Measurements from ENCODE around the gene FBXW10B.
"Not testable (repeated sequence)": the region's sequence is repeated elsewhere in the genome, so short reads cannot be mapped to it uniquely, and the experiment has no call there.

The FBXW10B gene

GRCh38 chr17:15615850-15616249 is 3.7 kb downstream of the FBXW10B start:
- H3K4me1 ChIP-seq; in situ Hi-C loops (cut with MboI; ENCODE audit: low sequenced_read_pairs); H3K9me3 ChIP-seq; H3K4me3 ChIP-seq; H3K36me3 ChIP-seq (replicated peaks); DNase-seq (ENCODE audit: low spot score in 2 of 2); H3K27me3 ChIP-seq (ENCODE audit: low read depth): not testable (repeated sequence)

GRCh38 chr17:15613111-15613510 is 6.4 kb downstream of the FBXW10B start:
- H3K36me3 ChIP-seq (replicated peaks); DNase-seq (ENCODE audit: low spot score in 2 of 2); H3K4me1 ChIP-seq; H3K9me3 ChIP-seq; H3K27me3 ChIP-seq (ENCODE audit: low read depth); in situ Hi-C loops (cut with MboI; ENCODE audit: low sequenced_read_pairs); H3K4me3 ChIP-seq: not testable (repeated sequence)

DNA sequence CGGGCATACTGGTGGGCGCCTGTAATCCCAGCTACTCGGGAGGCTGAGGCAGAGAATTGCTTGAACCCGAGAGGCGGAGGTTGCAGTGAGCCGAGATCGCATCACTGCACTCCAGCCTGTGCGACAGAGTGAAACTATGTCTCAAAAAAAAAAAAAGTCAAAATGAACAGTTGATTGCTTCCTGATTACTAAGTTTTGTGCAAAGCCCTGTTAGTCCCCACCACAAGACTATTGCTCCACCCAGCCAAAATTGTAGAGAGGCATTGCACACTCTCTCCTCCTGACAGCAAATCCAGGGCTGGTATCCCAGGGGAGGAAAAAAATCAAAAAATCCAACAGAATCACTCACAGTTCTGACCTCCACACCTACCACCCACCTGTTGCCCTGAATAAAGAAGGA is 26.5 kb downstream of the FBXW10B start:
- H3K4me3 ChIP-seq; H3K9me3 ChIP-seq; H3K36me3 ChIP-seq (replicated peaks); H3K4me1 ChIP-seq; H3K27me3 ChIP-seq (ENCODE audit: low read depth); DNase-seq (ENCODE audit: low spot score in 2 of 2); in situ Hi-C loops (cut with MboI; ENCODE audit: low sequenced_read_pairs): not testable (repeated sequence)

DNA sequence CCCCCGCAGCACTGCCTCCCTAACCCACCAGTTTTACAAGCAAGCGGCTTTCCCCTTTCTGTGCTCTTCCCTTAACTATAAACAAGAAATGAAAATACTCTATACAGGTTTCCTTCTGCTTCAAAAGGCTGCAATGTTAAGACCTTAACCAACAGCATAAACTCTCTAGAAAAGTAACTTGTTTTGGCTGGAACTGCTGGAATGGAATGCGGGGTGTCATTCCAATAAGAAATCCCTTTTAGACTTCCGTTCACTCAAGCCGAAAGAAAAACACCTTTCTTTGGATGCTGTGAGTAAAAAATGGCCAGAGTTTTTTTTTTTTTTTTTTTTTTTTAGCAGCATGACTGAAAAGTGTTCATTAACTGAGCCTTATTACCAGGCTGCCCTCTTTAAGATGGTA is 27.5 kb downstream of the FBXW10B start:
- not testable (repeated sequence) for H3K27me3 ChIP-seq (ENCODE audit: low read depth); H3K36me3 ChIP-seq (replicated peaks)

GRCh38 chr17:15590844-15591243 is 28.7 kb downstream of the FBXW10B start:
- H3K4me3 ChIP-seq; in situ Hi-C loops (cut with MboI; ENCODE audit: low sequenced_read_pairs); H3K4me1 ChIP-seq; DNase-seq (ENCODE audit: low spot score in 2 of 2); H3K36me3 ChIP-seq (replicated peaks); H3K27me3 ChIP-seq (ENCODE audit: low read depth); H3K9me3 ChIP-seq: not testable (repeated sequence)

More for the DNA sequence above, 27.5 kb downstream of the FBXW10B start:
- in situ Hi-C loops (cut with MboI; ENCODE audit: low sequenced_read_pairs); H3K4me1 ChIP-seq; H3K4me3 ChIP-seq; DNase-seq (ENCODE audit: low spot score in 2 of 2); H3K9me3 ChIP-seq: not testable (repeated sequence)

GRCh38 chr17:15589544-15590536 is 29.7 kb downstream of the FBXW10B start:
- in situ Hi-C loops (cut with MboI; ENCODE audit: low sequenced_read_pairs); H3K9me3 ChIP-seq; H3K27me3 ChIP-seq (ENCODE audit: low read depth); DNase-seq (ENCODE audit: low spot score in 2 of 2); H3K4me1 ChIP-seq; H3K4me3 ChIP-seq; H3K36me3 ChIP-seq (replicated peaks): not testable (repeated sequence)

- DNase-seq (ENCODE audit: low spot score in 2 of 2); H3K36me3 ChIP-seq (replicated peaks); H3K9me3 ChIP-seq; H3K4me1 ChIP-seq; in situ Hi-C loops (cut with MboI; ENCODE audit: low sequenced_read_pairs); H3K4me3 ChIP-seq; H3K27me3 ChIP-seq (ENCODE audit: low read depth): not testable (repeated sequence)
Observed at GRCh38 chr17:15588017-15588416, 31.5 kb downstream of the FBXW10B start.

GRCh38 chr17:15583313-15583712 is 36.2 kb downstream of the FBXW10B start:
- in situ Hi-C loops (cut with MboI; ENCODE audit: low sequenced_read_pairs); H3K27me3 ChIP-seq (ENCODE audit: low read depth); H3K36me3 ChIP-seq (replicated peaks); H3K4me1 ChIP-seq; H3K9me3 ChIP-seq; H3K4me3 ChIP-seq; DNase-seq (ENCODE audit: low spot score in 2 of 2): not testable (repeated sequence)

GRCh38 chr17:15581462-15581861 is 38.0 kb downstream of the FBXW10B start:
- H3K4me3 ChIP-seq; H3K9me3 ChIP-seq; H3K27me3 ChIP-seq (ENCODE audit: low read depth); H3K4me1 ChIP-seq; DNase-seq (ENCODE audit: low spot score in 2 of 2); in situ Hi-C loops (cut with MboI; ENCODE audit: low sequenced_read_pairs); H3K36me3 ChIP-seq (replicated peaks): not testable (repeated sequence)

- H3K27me3 ChIP-seq (ENCODE audit: low read depth); H3K36me3 ChIP-seq (replicated peaks); H3K4me3 ChIP-seq; in situ Hi-C loops (cut with MboI; ENCODE audit: low sequenced_read_pairs); DNase-seq (ENCODE audit: low spot score in 2 of 2); H3K4me1 ChIP-seq; H3K9me3 ChIP-seq: not testable (repeated sequence)
Observed at GRCh38 chr17:15576848-15577247, 42.7 kb downstream of the FBXW10B start.

- H3K4me3 ChIP-seq; H3K4me1 ChIP-seq; H3K27me3 ChIP-seq (ENCODE audit: low read depth); DNase-seq (ENCODE audit: low spot score in 2 of 2); H3K36me3 ChIP-seq (replicated peaks); in situ Hi-C loops (cut with MboI; ENCODE audit: low sequenced_read_pairs); H3K9me3 ChIP-seq: not testable (repeated sequence)
Observed at GRCh38 chr17:15574660-15575059, 44.8 kb downstream of the FBXW10B start.

DNA sequence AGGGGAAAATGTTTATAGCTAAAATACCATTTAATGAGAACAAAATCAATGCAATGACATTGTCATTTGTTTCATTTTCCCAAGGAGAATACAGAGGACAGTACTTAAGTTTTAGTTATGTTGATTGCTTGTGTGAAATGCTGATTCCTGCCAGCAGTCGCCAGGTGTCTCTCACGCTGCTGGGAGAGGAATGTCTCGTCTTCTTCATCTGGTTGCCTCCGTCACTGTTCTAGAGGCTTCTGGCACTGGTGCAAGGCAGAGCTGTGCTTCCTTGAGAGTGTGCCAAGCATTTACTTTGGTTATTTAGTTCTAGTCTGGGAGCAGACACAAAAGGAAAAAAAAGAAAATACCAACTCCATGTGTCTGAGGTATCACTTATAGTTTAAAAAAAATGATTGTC is 45.6 kb downstream of the FBXW10B start:
- H3K4me1 ChIP-seq; H3K27me3 ChIP-seq (ENCODE audit: low read depth); in situ Hi-C loops (cut with MboI; ENCODE audit: low sequenced_read_pairs); H3K36me3 ChIP-seq (replicated peaks); H3K4me3 ChIP-seq; H3K9me3 ChIP-seq: not testable (repeated sequence)
- DNase-seq (ENCODE audit: low spot score in 2 of 2): peak in 1 of 2 experiments; percentile 23
